Stimulated activated CD4-positive, alpha-beta T cell treated with anti-CD3 and anti-CD28 coated beads, Interleukin-4, amount 100 ng/mL, for 4 hours (primary cell): ENCODE measurements around the gene CTNNA3.
"Not testable (repeated sequence)": the region's sequence is repeated elsewhere in the genome, so short reads cannot be mapped to it uniquely, and the experiment has no call there.

Experiments used
- DNase-seq, 2 experiments: peaks; one replicate each; pipeline ENCODE4 v3.0.0-alpha.2; 2020

CTNNA3 gene

DNA sequence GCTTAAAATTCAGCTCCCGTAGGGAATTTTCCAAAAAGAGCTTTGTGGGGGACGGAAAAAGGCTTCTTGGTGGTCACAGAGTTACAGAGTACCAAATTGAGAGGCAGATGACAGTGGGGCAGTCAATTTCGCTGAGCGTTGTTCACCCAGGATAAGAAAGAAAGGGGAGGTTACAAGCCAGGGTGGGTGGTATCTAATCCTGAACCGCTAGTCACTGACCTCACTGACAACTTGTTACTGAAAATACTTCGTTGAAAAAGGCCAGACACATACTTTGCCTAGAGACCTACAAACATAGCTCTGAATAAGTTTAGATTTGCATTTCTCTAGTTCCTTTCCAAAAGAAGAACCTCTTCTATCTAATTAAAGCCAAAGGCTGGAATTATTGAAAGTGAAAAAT lies at the start of gene CTNNA3:
Gene CTNNA3, minus strand, starts transcription at position 167 of the 400 bp plus-strand sequence.
- DNase-seq = no peak

DNA sequence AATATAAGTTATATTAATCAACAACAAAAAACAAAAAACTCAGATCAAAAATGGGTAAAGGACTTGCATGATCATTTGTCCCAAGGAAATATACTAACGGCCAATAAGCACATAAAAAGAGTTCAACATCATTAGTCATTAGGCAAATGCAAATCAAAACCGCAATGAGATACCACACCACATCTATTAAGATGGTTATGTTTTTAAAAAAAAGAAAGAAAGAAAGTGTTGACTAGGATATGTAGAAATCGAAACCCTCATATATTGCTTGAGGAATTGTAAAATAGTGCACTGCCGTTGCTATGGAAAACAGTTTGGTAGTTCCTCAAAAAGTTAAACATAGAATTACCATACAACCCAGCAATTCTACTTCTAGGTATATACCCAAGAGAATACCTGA lies 39.4 kb upstream of the CTNNA3 start:
- DNase-seq = no peak

DNA sequence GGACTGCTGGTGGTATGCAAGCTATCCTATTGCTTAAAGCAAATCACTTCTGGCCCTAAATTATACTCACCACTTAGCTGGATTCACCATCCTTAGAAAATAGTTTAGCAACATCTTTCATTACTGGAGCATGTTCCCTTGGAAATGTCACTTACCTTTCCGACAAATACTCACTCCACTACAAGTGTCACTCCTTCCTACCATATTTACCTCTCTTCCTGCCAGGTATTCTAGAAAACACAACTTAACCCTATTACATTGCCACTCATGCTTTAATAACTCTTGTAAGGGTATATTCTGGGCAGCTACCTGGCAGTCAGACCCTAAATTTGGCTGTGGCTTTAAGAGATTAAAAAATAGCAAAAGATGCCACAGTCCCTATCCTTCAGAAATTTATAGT lies 37.5 kb upstream of the CTNNA3 start:
- no peak for DNase-seq

DNA sequence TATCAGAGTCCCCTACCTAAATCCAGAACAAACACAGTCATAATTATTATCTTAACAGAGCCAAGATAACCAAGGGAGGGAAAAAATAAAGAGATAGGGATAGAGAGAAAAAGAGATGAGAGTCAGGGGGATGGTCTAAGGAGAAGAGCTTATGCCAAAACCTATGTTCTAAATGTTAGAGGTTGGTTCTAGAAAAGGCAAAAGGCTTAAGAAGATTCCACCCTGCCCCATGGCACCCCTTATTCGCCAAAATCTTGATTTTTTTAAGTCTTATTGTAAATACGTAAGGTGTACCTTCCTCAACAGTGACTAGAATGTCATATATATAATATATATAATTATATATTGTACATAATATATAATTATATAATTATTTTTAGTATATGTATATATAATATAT lies 29.6 kb upstream of the CTNNA3 start:
- no peak for DNase-seq

DNA sequence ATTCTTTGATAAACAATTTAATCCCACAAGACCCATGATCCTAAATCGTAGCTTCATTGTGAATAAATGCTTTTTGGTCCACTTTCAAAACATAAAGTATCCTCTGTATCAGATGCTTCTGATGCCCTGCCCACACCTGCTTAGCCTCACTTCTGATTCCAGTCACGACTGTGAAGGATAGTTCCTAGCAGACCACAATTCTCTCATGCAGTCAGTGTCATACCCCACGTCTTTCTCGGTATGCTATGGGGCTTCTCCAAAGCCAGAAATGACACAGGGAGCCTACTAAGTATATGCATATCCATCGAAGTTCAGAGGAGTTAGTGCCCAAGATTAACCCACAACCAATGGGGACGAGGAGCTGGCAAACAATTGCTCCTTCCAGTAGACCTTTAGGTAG lies 27.6 kb upstream of the CTNNA3 start:
- DNase-seq = no peak

DNA sequence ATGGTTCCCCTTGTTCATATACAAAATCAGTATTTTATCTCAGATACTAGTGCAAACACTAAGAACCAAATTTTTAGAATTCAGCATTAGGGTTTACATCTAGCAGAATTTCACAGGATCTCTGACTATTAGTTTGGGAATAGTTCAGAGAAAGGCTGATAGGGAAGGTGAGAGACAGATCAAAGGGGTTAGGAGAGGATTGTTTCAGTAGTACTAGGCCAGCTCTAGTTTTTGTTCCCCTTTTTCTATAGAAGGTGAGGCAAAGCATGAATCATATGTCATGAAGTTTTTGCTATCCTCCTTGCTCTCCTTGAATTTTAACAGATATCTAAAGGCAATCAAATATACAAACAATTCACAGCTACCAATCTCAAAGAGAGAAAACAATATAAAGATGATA lies 26.1 kb upstream of the CTNNA3 start:
- DNase-seq = no peak

DNA sequence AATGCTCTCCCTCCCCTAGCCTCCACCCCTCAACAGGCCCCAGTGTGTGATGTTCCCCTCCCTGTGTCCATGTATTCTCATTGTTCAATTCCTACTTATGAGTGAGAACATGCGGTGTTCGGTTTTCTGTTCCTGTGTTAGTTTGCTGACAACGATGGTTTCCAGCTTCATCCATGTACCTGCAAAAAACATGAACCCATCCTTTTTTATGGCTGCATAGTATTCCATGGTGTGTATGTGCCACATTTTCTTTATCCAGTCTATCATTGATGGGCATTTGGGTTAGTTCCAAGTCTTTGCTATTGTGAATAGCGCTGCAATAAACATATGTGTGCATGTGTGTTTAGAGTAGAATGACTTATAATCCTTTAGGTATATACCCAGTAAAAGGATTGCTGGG lies 20.5 kb upstream of the CTNNA3 start:
- DNase-seq = not testable (repeated sequence)

DNA sequence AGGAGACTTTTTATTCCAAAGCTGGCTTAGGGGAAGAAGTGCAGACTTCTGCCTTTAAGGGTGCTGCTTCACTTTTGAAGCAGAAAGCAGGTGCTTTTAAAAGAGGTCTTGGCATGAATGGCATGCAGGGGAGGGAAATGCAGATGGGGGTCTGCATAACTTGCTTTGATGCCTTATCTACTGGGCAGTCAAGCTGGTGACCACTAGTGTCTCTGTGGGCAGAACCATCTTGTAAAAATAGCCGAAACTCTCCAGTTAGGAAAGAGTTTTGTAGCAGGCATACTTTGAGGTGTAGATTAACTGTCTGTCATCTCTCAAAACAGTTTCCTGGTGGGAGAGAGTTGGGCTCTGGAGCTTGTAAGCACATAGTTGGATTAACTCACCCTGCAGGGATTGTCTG lies 9.9 kb upstream of the CTNNA3 start:
- no peak for DNase-seq

DNA sequence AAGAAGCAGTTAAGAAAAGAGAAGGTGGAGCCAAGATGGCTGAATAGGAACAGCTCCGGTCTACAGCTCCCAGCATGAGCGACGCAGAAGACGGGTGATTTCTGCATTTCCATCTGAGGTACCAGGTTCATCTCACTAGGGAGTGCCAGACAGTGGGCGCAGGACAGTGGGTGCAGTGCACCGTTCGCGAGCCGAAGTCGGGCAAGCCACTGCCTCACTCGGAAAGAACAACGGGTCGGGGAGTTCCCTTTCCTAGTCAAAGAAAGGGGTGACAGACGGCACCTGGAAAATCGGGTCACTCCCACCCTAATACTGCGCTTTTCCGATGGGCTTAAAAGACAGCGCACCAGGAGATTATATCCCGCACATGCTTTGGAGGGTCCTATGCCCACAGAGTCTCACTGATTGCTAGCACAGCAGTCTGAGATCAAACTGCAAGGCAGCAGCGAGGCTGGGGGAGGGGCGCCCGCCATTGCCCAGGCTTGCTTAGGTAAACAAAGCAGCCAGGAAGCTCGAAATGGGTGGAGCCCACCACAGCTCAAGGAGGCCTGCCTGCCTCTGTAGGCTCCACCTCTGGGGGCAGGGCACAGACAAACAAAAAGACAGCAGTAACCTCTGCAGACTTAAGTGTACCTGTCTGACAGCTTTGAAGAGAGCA lies 3.7 kb upstream of the CTNNA3 start:
- not testable (repeated sequence) for DNase-seq

DNA sequence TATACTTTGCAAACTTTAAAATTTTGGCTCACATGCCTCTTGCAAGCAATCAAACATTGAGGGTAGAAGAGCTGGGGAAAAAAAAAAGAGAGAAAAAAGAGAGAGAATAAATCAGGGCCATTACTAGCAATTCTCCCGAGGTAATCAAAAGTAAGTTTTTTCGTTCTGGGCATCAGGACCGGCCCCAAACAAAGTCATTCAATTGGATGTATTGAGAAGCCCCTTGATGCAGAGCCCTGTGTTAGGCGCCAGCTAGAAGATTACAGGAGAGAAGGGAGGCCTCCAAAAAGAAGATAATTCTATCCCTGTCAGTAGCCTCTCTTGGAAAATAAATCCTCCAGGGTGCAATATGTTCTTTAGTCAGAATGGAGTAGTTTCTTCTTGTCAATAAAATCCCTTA lies 2.2 kb upstream of the CTNNA3 start:
- no peak for DNase-seq

DNA sequence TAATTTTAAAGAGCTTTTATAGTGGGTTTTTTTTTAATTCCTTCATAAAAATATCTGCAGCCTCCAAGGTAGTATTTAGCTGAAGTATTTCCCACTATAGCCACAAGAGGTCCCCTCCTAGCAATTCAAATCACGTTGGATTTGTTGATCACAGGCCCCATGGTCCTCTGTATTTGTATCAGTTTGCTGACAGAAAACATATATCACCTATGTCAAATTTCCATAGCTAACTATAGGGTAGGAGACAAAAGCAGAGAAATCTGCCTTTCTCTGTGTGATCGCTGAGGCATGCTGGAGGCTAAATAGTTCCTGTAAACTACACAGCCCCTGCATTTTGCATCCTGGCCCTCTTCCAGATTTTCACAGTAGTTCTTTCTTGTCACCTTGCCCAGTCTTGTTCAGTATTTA lies 1.7 kb upstream of the CTNNA3 start:
- no peak for DNase-seq

DNA sequence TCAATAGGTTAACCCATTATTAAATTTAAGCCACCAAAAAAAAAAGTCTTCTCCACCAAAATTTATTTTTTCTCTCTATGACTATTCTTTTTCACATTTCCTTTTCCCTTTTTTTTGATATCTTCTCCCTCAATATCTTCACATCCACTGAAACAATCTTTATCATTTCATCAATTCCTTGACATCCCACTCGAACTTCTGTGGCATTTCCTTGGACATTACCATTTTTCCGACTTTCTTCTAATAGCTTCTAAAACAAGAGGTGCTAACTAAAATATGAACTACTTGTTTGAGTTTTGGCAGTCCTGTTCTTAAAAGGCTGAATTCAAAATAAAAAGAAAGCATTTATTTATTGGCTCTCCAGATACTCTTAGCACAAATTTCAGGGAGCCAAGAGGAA lies 684 bp upstream of the CTNNA3 start:
- no peak for DNase-seq

DNA sequence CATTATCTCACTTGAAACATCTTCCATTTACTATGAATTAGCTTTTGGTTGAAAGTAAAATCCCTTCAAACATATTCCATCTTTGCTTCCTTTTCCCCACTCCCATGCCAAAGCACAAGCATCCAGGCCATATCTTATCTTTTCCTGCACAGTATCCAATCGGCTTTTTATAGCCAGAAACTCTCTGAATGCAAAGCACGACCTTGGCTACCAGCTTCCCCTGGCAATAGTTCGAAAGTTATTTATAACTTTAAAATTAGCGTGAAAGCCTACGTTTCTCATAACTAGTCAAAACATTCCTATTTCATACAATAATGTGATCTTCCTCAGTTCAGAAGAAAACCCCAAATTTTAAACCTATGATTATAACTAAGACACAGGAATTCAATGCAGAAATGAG lies 440 bp downstream of the CTNNA3 start:
- no peak for DNase-seq

DNA sequence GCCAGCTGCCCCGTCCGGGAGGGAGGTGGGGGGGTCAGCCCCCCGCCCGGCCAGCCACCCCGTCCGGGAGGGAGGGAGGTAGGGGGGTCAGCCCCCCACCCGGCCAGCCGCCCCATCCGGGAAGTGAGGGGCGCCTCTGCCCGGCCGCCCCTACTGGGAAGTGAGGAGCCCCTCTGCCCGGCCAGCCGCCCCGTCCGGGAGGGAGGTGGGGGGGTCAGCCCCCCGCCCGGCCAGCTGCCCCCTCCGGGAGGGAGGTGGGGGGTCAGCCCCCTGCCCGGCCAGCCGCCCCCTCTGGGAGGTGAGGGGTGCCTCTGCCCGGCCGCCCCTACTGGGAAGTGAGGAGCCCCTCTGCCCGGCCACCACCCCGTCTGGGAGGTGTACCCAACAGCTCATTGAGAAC lies 4.1 kb downstream of the CTNNA3 start:
- DNase-seq = not testable (repeated sequence)

DNA sequence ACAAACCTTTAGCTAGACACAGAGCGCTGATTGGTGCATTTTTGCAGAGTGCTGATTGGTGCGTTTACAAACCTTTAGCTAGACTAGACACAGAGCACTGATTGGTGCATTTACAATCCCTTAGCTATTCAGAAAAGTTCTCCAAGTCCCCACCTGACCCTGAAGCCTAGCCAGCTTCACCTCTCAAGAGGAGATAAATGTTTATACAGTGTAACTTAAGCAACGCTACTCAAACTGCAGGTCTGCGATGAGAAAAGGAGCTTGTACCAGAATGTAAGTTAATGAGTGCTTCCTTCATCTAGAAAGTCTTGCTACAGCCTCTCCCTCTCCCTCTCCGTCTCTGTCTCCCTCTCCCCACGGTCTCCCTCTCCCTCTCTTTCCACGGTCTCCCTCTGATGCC lies 5.5 kb downstream of the CTNNA3 start:
- DNase-seq = not testable (repeated sequence)

DNA sequence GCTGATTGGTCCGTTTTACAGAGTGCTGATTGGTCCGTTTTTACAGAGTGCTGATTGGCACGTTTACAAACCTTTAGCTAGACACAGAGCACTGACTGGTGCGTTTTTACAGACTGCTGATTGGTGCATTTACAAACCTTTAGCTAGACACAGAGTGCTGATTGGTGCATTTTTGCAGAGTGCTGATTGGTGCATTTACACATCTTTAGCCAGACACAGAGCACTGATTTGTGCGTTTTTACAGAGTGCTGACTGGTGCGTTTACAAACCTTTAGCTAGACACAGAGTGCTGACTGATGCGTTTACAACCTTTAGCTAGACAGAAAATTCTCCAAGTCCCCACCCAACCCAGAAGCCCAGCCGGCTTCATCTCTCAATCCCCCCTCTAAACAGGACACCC lies 11.9 kb downstream of the CTNNA3 start:
- DNase-seq = not testable (repeated sequence)

DNA sequence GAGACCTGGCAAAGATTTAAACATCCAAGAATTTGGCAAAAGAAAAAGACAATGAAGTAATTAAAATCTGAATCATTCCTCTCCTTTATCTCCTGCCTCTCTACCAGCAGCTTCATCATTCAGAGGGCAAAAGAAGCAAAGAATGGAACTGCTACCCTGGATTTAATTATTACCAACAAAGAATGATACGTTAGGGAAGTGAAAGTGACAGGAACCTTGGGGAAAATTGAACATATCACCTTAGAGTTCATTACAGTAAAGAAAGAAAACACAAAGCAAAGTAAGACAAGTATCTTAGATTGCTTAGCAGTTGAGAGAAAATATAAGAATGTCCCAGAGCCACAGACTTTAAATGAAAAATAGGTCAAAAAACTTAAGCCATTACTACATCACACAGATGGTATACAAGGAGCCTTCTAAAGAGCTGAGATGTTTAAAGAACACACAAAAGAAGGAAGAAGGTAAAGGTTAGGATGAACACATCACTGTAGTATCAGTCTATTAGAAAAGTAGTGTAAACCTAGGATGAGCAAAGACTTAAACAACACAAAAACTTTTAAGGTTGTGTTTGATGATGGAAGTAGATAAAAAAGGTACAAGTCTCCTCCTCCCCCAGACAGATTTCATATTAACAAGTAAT lies 17.5 kb downstream of the CTNNA3 start:
- DNase-seq = no peak

DNA sequence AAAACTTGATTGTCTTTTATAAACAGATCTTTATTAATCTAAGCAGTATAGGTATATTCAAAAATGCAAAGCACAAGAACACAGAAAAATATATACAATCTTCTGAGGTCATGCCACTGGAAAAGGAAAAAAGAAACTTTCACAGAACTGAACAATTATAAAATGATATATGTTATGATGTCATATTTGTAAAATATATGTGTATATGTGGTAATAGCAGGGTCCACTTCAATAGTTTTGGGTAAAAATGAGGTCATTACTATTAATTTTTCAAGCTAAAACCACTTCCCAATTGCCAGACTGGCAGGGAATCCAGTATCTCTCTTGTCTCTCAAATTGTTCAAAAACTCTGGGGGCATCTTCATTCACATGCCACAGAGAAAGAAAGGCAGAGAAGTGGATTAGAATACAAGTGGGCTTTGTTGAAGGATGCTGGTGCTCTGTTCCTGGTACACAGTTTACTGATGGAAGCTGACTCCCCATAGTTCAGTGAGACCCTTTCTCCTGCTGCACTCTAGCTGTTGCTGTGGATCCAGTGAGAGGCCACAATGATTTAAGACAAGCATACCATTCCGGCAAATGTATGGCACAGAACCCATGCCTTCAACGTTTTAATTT lies 19.7 kb downstream of the CTNNA3 start:
- no peak for DNase-seq

DNA sequence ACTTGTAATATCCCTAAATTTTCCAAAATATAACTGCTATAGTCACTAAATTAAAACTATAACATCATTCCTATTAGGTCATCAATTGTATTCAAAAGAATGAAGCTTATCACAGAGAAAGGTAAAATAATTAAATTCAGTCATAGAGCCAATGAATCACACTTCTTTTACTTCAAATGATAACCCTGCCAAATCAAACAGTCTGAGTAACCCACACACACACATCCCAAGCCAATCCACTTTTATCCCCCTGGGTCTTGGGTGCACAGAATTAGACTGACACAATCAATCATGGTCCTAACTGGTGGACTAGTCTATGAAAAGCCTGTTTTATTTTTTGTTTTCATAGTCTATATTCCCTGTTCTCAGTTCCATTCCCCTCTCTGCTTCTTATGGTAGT lies 25.6 kb downstream of the CTNNA3 start:
- DNase-seq = no peak

DNA sequence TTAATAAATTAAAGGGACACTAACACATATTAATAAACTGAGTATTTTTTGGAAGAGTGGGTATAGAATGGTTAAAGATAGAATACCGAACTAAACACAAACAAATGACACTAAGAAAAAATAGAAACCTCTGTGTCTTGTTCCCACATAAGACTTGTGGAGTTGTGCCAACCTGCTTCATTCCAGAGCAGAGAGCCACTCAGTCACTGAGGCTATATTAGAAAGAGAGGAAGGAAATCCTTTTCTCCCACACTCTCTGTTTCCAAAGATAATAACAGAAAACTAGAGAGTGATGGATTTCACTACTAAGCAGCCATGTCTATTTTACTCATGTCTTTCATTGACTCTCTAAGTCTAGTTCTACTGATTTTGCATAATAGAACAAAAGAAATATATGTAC lies 26.0 kb downstream of the CTNNA3 start:
- no peak for DNase-seq

DNA sequence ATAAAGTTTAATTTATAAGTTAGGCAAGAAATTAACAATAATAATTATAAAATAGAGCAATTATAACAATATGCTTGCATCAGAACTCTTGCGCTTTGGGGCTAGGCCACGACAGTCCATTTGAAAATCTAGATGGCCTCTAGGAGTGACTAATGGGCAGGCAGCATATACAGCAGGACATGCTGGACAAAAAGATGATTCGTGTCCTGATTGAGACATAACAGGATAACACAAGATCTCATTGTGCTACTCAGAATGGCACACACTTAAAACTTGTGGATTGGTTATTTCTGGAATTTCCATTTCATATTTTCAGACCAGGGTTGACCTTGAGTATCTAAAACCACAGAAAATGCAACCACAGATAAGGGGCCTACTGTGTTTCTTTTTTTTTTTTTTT lies 27.5 kb downstream of the CTNNA3 start:
- DNase-seq = no peak

DNA sequence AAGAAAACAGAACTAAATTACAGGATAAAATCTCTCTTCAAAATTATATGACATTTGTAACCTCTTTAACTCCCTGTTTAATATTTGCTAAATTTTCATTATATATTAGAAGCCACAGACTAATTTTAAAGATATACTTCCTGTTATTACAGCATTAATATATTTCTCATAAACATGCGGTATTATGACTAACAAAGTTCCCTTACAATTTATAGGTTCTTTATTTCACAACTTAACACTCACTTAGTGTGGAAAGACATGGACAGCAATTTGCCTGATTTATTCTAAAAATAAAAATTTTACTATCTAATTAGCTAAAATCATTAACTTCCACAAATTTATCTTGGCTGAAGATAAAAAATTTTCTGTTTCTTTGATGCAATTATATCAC lies 29.0 kb downstream of the CTNNA3 start:
- DNase-seq = no peak

DNA sequence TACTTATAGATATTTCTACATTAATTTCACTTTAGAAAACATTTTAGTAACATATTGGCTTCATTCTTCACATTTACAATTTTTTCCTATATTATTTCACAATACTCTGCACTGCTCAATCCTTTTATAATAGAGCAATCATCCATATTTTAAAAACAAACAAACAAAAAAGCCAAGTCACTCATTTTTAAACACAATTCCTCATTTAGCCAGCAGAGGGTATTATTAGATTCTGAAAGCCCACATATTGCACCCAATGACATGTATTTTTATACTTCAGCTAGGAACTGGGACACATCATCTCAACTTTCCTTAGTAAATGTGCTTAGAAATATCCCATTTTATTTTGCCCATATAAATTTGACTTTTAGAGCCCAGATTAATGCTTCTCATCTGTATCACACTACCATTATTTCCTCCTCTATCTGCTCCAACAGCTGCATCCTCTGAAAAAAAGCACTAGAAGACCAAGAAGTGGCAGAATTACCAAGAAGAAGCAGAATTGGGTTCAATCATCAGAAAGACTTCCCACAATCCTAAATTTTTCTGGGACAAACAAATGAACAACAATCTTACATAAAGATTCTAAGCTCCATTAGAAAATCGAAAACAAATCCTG lies 29.5 kb downstream of the CTNNA3 start:
- DNase-seq = no peak

DNA sequence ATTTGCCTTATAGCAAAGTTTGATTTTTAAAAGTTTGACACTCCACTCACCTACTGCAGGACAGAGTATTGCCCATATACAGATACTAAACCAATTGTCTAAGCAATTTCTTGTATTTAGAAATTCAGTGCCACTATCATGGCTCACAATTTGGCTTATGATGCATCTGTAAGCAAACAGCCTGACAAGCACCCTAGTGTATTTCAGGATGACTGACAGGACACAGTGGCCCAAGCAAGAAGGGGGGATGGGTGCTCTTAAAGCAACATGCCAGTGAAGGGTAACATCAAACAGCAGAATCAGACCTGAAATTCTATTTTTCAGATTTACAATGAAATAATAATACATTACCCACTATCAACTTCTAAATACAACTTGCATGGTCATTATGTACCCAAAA lies 30.5 kb downstream of the CTNNA3 start:
- DNase-seq = no peak
